ENCODE results near the gene TEX19.

GRCh38 chr17:82371333-82372248 is 12.5 kb downstream of the TEX19 start, which contains the start of gene UTS2R:
- TF ChIP-seq, protein P1, sequence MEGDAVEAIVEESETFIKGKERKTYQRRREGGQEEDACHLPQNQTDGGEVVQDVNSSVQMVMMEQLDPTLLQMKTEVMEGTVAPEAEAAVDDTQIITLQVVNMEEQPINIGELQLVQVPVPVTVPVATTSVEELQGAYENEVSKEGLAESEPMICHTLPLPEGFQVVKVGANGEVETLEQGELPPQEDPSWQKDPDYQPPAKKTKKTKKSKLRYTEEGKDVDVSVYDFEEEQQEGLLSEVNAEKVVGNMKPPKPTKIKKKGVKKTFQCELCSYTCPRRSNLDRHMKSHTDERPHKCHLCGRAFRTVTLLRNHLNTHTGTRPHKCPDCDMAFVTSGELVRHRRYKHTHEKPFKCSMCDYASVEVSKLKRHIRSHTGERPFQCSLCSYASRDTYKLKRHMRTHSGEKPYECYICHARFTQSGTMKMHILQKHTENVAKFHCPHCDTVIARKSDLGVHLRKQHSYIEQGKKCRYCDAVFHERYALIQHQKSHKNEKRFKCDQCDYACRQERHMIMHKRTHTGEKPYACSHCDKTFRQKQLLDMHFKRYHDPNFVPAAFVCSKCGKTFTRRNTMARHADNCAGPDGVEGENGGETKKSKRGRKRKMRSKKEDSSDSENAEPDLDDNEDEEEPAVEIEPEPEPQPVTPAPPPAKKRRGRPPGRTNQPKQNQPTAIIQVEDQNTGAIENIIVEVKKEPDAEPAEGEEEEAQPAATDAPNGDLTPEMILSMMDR (IDR thresholded peaks at IDR 0.05): no peak
- TF ChIP-seq POLR2A (IDR thresholded peaks at IDR 0.05): no peak
- TF ChIP-seq POLR2AphosphoS5 (IDR thresholded peaks at IDR 0.05): no peak
